HG02970 (cell line): ENCODE results near the gene CDH13.

Source experiments
- ATAC-seq: cut with Tn5 transposase; IDR thresholded peaks from one replicate; pipeline ENCODE4 v1.9.1; 2021; ENCODE audit warnings: mild to moderate bottlenecking, moderate library complexity, moderate number of reproducible peaks; ENCODE audit not compliant: unreplicated experiment, low FRiP score

CDH13 gene

GRCh38 chr16:83355570-83356218 is 728.9 kb downstream of the CDH13 start:
- no peak for ATAC-seq

DNA sequence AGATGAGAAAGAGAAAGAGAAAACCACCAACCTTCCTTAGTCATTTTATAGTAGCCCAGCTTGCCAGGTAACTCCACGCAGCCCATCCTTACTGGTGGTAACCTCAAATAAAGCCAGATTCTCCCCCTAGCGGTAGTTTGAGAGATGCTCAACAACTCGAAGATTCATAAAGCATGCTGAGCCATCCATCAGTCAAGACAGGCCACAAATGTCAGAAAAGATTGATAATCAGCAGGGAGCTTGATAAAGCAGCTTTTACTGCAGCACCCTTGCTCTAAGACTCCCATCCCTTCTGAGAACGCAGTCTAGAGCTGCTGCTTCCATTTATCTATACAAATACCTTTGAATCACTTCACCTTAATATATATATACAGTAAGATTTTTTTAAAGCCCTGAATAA is 729.5 kb downstream of the CDH13 start:
- ATAC-seq, result no peak

GRCh38 chr16:83356986-83357385 is 730.2 kb downstream of the CDH13 start:
- no peak for ATAC-seq

- no peak for ATAC-seq
These were observed 736.8 kb downstream of the CDH13 start for GRCh38 chr16:83363521-83363920.

DNA sequence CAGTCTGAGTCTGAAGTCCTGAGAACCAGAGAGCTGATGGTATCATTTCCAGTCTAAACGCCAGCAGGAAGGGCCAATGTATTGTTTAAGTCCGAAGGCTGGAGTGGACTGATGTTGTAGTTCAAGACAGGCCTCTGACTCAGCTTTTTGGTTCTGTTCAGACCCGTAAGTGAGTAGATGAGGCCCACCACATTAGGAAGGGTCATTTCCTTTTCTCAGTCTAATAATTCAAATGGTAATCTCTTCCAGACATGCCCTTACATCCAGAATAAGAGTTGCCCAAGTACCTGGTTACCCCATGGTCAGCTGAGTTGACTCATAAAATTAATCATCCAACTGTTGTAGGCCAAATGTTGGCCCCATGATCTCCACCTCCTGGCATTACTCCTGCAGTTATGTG is 738.4 kb downstream of the CDH13 start:
- ATAC-seq, result no peak

DNA sequence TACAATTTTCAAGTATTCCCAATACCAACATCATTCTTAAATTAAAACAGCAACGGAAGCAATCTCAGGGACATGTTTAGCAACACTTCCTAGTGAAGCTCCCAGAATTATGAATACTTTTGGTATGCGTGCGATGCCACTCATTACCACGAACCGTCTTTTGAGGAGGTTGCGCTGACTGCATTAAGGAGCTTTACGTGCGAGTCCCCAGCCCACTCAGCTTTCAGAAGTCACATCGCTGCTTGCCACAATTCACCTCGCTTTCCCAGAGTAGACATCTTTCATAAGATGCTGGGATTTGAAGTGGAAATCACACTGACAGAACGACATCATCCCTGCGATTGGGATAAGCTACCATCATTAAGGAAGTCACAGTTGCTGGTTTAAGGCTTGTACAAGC is 739.5 kb downstream of the CDH13 start:
- ATAC-seq, result no peak

DNA sequence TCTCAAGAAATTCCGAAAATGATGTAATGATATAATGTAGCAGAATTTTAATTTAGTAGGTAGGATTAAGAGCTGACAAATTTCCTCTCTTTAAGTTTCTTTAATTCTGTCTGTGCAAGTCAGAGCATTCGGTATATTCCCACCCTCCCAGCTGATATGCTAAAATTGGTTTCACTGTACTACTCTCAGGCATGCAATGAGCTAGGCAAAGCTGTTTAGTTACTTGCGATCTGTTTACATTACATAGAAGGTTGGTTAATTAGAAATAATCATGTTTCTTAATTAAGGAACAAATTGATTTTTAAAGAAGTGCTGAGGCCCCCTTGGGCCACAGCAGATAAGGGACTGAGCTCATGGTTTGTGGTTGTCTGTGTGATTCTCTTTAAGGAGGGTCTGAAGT is 748.2 kb downstream of the CDH13 start:
- no peak for ATAC-seq

DNA sequence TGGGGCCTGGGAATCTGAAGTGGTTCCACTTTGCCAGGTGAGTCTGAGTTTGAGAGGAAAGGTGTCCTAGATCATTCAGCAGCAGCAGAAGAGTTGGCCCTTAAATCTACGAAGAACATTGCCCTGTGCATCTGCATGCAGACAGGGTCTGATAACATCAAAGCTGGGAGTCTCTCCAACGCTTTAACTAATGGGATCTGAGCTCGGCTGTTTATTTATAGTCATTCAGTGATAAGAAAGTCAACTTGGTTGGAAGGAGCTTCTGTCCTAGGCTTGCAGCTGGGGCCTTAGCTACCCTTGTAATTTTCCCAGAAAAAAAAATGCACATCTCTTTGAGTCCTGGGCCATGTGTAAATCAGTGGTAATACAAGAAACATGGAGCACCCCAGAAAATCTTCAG is 763.0 kb downstream of the CDH13 start:
- no peak for ATAC-seq

DNA sequence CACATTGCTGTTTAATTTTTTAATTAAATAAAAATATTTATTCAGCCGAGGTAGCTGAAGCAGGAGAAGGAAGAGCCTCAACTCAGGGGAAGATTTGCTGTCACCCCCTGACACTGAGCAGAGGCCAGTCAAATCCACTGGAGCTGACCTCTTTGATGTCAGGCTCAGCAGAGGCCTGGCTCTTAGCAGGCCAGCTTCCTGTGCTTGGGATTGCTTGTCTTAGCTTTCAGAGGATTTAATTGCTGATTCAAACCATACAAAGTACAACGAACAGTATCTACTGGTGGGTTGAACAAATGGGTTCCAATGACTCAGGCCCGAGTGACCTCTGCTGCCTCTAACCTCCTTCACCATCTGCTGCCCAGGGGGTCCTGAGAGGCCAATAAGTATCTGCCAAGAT is 764.0 kb downstream of the CDH13 start:
- no peak for ATAC-seq

- ATAC-seq, result no peak
These were observed 766.0 kb downstream of the CDH13 start for GRCh38 chr16:83392743-83393142.

DNA sequence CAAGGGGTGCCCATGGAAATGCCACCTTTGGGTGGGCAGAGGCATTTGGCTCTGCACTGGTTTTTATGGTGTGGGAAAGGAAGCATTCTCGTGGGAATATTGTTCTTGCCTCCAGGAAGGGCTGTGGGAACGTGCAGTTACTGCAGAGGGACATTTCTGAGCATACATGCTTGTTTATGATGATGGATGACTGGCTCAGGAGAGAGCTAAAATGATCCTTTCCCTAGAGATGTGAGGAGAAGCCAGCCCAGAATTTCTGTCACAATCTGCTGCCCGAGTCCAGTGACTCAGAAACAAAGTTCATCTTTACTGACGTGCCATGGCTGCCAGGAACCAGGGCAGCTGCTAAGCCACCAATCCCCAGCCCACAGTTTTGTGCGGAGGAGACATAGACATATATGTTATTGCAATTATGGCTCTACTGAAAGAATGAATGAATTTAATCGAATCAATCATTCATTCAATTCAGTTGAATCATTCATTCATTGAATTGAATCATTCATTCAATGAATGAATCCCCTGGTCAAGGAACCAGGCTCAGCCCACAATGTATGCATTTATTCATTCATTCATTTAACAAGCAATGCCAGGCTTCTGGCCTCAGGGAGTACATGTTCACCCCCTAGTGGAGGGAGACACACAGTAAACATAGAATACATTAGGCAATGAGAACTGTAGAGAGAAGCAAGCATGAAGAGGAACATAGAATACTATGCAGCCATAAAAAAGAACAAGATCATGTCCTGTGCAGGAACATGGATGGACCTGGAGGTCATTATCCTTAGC is 766.6 kb downstream of the CDH13 start:
- no peak for ATAC-seq

- ATAC-seq, result no peak
These were observed 771.0 kb downstream of the CDH13 start for GRCh38 chr16:83397601-83398291.

- ATAC-seq, result no peak
These were observed 773.5 kb downstream of the CDH13 start for GRCh38 chr16:83400234-83400633.

DNA sequence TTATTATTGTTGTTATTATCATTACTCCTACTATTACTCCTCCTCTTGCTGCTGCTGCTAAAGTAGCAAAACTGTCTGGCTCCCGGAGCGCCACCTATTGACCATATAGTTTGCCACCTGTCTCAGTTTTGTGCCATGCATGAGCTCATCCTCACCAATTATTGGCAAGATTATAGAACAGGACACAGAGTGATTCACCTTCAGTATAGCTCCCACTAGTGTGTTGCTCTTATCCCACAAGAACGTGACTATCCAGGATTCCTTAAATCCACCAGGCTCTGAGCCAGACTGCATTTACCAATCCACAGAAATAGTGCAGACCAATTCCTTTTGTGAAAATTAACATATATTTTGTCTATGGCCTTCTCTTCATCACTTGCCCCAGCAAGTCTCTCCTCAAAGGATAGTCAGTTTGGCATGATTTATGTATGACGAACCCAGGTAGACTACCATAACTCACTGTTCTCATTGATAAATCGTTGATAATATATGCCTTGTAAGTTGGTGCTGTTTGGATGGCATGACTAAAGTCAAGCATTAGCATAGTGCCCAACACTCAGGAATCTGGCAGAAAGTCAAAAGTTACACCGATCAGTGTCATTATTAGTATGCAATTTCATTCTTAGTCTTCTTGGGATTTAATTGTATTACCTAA is 775.5 kb downstream of the CDH13 start:
- ATAC-seq, result no peak

DNA sequence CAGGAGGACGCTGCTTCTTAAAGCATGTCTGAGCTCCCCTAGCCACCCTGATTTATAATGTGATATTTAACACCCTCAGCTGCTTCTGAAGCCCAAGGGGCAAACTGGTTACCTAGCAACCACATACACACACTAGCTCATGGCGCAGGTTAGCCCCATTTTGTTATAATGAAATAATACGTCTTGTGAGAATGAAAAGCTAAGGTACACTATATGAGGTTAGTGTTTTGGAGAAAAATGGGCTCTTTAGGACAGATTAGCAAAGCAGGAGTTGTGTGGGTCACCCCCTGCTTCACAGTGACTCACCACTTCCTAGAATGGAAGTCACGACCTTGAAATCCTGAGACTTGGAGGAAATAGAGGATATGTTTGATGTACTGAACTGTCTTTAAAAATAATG is 776.2 kb downstream of the CDH13 start:
- no peak for ATAC-seq

- no peak for ATAC-seq
These were observed 777.0 kb downstream of the CDH13 start for GRCh38 chr16:83403761-83404160.

- no peak for ATAC-seq
These were observed 777.5 kb downstream of the CDH13 start for GRCh38 chr16:83404261-83404660.

- ATAC-seq, result no peak
These were observed 781.2 kb downstream of the CDH13 start for GRCh38 chr16:83407928-83408327.

DNA sequence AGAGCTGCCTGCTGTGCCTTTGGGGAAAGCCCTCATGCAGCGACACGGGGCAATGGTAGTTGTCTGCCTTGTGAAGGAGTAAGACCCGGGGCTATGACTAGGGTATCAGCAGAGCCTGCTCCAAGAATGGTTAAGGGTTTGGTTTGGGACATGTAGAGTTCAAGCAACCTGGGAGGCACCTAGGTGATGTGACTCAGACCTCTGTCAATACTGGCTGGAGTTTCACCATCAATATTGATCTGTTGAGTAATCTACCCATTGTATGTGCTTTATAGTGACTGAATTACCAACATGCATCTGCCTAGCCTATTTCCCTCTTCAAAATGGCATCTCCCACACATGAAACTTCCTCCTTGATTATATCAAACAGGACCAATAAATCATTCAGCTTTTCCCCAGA is 782.6 kb downstream of the CDH13 start:
- ATAC-seq, result no peak

DNA sequence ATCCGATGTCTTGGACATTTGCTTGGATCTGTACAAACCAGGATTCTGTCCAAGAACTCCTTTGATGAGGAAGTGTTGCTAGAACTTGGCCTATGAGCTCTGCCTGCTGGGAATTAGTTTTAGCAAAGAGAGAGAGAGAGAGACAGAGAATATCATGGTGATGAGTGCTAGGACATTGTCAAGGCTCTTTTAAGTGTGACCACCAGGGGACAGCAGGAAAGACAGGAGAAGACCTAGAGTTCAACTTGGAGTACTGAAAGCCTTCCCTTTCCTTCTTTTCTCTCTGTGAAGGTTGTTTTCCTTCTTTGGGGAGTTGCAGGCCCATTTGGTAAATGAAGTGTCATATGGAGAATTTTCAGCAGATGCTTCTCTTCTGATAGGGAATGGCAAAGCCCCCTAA is 791.8 kb downstream of the CDH13 start:
- ATAC-seq, result no peak

- no peak for ATAC-seq
These were observed 793.5 kb downstream of the CDH13 start for GRCh38 chr16:83420206-83420760.
